SH-SY5Y (cell line): Measurements from ENCODE around the gene CYP11A1.

Experiments used
- GATA2 ChIP-seq: IDR thresholded peaks from 2 replicates; pipeline ENCODE4 v1.6.1; 2011; ENCODE audit warnings: mild to moderate bottlenecking, low read depth, low read length
- GATA3 ChIP-seq: IDR thresholded peaks from 2 replicates; pipeline ENCODE4 v1.6.1; 2011; ENCODE audit warnings: low read depth, mild to moderate bottlenecking, low read length, moderate library complexity

The CYP11A1 gene

GRCh38 chr15:74318376-74319137 is 48.9 kb downstream of the CYP11A1 start:
- no peak for TF ChIP-seq GATA2
- no peak for TF ChIP-seq GATA3

- TF ChIP-seq GATA3, result no peak
- no peak for TF ChIP-seq GATA2
Measured at GRCh38 chr15:74317820-74318375, 49.5 kb downstream of the CYP11A1 start.

GRCh38 chr15:74316141-74316540 is 51.3 kb downstream of the CYP11A1 start:
- no peak for TF ChIP-seq GATA3
- no peak for TF ChIP-seq GATA2

- no peak for TF ChIP-seq GATA2
- TF ChIP-seq GATA3, result no peak
Measured at GRCh38 chr15:74315626-74316025, 51.8 kb downstream of the CYP11A1 start.

- TF ChIP-seq GATA3 (no peak), GATA2 (no peak)
Measured at GRCh38 chr15:74314795-74315438, 52.5 kb downstream of the CYP11A1 start.

GRCh38 chr15:74313889-74314288 is 53.6 kb downstream of the CYP11A1 start:
- no peak for TF ChIP-seq GATA2
- TF ChIP-seq GATA3, result no peak

- TF ChIP-seq GATA3 (no peak), GATA2 (peak; percentile 57)
Measured at GRCh38 chr15:74312445-74313007, 54.9 kb downstream of the CYP11A1 start.

GRCh38 chr15:74311734-74312444 is 55.6 kb downstream of the CYP11A1 start:
- TF ChIP-seq GATA2 (no peak), GATA3 (no peak)

GRCh38 chr15:74307827-74308811 is 59.3 kb downstream of the CYP11A1 start:
- TF ChIP-seq GATA2 (no peak), GATA3 (no peak)

- no peak for TF ChIP-seq GATA2
- TF ChIP-seq GATA3, result no peak
Measured at GRCh38 chr15:74306781-74307217, 60.6 kb downstream of the CYP11A1 start.

GRCh38 chr15:74305687-74306086 is 61.8 kb downstream of the CYP11A1 start:
- no peak for TF ChIP-seq GATA2
- TF ChIP-seq GATA3, result no peak

- no peak for TF ChIP-seq GATA2
- no peak for TF ChIP-seq GATA3
Measured at GRCh38 chr15:74304431-74304830, 63.0 kb downstream of the CYP11A1 start.

- no peak for TF ChIP-seq GATA3
- no peak for TF ChIP-seq GATA2
Measured at GRCh38 chr15:74303741-74304309, 63.6 kb downstream of the CYP11A1 start.

GRCh38 chr15:74302821-74303359 is 64.6 kb downstream of the CYP11A1 start:
- TF ChIP-seq GATA3, result no peak
- TF ChIP-seq GATA2, result no peak
